M059J (cell line): ENCODE data around the gene PHYKPL. TPM values are rescaled to one million over a fixed set of nuclear protein-coding genes. Genes with fewer than 3 reads are reported as not detected.

Source experiments
- DNase-seq: peaks from one replicate; pipeline ENCODE4 v3.0.0-alpha.2; 2012; ENCODE audit warnings: low read depth
- total RNA-seq: library from RNA; depleted of rRNA; stranded (reverse); fragments of >200 nt; shearing (Covaris generic); gene quantifications from 2 replicates; pipeline ENCODE4 v1.2.3, GENCODE V29; 2014; rRNA removed

Gene PHYKPL
- total RNA-seq, 1 experiment from 2014 or later, result 7.8 TPM

DNA sequence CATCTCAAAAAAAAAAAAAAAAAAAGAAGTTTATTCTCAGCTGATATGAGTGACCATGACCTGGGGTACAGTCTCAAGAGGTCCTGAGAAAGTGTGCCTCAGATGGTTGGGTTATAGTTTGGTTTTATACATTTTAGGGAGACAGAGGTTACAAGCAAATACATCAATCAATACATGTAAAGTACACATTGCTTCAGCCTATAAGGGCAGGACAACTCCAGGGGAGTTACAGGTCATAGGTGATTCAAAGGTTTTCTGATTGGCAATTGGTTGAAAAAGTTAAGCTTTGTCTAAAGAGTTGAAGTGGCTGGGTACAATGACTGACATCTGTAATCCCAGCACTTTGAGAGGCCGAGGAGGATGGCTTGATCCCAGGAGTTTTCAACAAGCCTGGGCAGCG lies 43.2 kb downstream of the PHYKPL start:
- no peak for DNase-seq

DNA sequence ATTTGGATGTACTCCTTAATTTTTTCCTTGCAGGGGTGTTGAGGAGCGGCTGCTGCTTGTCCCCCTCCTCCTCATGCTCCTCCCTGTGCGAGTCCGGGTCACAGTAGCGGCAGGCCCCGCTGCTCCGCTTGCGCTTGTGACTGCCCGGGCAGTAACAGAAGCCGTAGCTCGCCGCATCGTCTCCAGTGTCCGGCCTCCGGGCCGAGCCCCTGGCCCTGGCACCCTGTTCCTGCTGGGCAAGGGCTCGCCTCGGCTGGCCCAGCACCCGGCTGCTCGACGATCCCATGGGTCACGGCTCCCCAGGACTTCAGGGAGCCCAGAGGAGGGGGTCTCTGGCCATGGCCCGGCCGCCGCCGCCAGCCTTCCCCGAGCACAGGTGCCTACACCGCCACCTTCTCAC lies 45.6 kb downstream of the PHYKPL start, which contains the start of gene GMCL2:
TSS of gene GMCL2 (minus strand) at position 358 of the 400 bp plus-strand sequence. CDS start at position 286, 72 bp downstream.
- no peak for DNase-seq

DNA sequence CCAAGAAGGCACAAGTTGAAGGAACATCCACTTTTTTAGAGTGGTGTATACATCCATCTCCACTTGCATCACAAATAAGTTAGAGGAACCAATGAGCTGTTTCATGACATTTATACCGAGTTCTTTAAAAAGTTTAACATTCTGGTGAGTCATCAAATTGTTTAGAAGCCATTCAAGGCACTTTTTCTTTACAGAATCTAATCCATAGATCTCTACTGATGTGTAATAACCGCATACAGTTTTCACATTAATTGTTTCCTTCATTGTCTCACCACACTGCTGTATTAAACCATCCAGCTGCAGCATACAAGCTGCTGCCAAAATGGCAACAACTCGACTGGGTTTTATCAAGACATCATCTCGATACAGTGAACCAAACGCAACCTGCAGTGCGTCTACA lies 46.2 kb downstream of the PHYKPL start:
- DNase-seq, result no peak

DNA sequence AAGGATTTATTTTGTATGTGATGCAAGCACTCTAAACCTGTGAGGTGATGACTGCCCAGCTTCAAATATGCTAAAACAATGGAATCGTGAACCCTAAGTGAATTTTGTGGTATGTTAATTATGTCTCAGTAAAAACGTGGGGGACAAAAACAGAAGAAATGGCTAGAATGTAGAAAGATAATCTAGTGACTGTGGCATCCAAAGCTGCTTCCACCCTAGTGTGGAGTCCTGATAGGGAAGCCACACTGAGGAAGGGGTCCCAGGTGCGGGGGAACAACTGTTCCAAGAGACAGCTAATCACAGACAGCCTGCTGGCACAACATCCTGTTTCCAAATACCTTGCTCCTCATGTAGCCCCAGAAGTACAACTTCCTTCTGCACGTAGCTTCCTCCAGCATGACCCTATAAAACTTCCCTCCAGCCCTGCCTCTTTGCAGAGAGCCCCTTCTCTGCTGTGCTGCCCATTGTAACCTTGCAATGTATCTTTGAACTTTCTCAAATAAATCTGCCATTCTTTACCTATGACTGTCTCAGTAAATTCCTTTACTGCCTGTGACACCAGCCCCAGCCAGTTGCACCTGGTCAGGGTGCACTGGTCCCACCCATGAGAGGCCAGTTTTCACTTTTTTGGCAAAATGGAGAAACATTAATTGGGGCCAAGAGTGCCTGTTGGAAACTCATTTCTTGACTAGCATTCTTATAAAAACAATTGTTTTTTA lies 50.3 kb downstream of the PHYKPL start:
- DNase-seq, result no peak

DNA sequence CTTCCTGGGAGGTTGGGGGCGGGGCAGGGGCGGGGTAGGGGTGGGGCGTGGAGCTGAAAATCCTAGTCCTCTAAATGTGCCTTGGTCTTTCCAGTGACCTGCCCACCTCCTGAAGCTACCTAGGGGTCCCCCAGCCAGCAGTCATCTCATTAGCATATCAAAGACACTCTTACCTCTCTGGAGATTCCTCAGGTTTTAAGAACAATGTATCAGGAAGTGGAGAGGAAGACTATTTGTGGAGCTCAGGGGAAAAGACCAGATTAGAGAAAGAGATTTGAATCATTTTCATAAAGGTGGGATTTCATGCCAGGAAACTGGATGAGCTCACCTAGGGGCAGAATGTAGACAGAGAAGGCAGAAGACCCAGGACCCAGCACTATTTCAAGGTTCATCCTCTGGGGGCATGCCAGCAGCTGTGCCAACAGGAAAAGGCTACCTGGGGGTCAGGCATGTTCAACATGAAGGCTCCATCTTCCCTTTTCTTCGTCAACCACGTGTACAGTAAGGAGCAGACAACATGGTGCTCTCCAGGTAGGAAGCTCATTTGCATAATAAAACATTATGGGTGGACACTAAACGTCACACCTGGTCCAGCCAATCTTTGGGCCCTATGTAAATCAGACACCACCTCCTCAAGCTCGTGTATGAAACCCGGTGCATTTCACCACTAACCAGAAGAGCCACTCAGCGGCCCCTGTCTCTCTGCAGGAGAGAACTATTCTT lies 52.3 kb downstream of the PHYKPL start:
- no peak for DNase-seq

DNA sequence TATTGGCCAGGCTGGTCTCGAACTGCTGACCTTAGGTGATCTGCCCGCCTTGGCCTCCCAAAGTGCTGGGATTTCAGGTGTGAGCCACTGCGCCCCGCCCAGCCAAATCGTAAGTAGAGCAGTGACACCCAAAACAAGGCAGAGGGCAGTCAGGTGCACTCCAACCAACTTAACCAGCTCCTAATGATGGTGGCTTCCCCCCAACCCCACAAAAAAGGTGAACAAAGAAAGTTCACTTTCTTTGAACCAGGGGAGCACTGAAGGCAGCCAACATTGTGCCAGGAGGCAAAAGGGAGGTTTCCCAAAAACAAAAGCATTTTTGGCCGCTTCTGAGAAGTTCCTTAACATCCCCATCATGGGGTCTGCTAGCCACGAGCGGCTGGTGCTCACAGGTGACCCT lies 55.0 kb downstream of the PHYKPL start:
- DNase-seq, result no peak

DNA sequence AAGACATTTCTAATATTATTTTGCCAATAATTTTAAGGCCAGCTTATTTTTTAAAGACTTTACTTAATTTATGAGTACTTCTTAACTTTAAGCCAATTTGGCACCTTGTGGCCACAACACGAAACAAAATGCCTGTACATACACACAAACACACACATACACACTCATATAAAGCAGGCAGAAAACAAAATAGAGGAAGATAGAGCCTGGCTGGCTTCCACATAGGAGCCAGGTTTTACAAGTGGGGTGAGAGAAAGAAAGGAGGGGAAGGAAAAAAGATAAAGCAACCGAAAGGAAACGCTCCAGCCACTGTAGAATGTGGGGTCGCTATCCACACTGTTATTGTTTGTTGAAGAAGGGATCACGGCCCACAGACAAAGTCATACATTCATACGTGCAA lies 55.8 kb downstream of the PHYKPL start:
- DNase-seq, result no peak

DNA sequence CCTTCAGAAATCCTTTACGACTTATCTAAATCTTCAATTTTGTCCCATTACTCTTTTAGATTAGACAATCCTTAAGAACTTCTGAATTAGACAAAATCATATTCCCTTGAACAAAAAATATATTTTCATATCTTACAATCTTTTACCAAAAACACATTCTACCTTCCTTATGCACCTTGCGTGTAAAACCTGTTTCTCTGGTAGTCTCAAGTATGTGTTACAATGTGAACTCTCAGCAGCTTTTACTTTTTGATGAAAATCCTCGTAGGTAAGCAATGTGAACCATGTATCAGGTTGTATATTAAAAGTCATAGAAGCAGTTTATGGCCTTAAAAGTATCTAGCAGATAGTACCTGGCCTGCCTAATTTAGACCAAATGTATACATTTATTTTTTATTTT lies 58.1 kb downstream of the PHYKPL start:
- no peak for DNase-seq

DNA sequence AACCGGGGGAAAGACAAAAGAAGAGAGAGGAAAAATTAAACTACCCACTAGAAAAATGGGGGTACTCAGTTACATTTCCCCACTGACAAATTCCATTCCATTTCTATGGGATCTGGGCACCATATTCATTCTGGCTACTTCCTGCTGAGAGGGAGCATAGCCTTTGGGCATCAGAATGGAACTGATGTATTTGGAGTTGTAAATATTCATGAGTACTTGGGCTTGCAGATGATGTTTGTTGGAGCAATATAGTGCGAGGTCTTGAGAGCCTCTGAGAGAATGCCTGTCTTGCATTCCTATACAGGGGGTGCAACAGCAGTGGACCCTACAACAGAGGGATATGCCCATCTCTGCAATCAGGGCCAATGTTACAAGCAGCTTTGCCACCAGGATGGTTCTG lies 62.1 kb downstream of the PHYKPL start:
- DNase-seq, result no peak

DNA sequence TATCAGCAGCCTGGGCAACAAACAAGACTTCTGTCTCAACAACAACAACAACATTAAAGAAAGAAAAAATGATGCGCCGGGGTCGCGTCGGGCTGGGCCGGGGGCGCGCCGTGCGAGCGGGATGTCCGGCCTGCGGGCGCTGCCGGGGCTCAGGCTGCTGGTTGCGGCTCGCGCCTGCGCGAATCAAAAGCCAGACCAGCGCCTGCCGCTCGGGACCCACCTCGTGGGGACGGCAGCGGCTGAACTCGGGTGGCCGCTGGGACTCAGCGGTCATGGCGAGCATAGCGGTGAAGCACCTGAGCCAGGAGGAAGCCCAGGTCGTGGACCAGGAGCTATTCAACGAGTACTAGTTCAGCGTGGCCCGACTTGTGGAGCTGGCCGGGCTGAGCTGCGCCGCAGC lies 67.0 kb downstream of the PHYKPL start:
- no peak for DNase-seq

DNA sequence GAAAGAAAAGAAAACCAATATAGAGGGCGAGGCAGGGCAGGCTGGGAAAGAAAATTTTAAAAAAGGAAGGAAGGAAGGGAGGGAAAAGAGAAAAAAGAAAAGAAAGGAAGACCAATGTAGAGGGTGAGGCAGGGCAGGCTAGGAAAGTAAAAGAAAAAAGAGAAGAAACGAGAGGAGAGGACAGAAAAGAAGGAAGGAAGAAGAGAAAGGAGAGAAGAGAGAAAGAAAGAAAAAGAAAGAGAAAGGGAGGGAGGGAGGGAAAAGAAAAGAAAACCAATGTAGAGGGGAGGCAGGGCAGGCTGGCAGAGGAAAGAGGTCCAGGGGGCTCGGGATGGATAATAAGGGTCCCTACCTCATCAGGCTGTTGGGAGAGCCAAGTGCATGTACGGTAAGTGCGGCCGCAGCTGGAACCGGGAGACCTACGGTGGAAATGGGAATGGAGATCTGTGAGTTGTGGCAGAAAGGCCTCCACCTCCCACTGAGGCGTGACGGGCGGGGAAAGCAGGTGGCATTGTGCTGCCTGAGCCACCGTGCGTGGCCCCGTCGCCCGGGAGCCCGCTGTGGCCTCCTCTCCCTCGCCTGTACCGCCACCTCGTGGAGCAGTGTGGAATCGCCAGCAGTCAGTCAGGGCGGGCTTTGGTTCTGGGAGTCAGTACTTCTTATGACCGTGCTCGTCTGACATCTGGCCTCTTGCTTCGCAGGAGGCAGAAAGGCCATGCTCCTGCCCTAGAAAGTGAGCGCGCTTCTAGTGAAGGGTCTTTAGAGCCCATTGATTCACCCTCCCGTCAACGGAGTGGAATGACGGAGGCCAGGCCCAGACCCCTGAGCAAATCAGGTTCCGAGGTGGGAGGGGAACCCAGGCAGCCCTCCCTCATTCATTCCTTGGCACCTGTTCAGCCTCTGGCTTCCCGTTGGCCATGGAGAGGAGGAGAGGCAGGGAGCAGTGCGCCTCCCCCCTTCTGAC lies 68.5 kb downstream of the PHYKPL start:
- peak; percentile 68 for DNase-seq

DNA sequence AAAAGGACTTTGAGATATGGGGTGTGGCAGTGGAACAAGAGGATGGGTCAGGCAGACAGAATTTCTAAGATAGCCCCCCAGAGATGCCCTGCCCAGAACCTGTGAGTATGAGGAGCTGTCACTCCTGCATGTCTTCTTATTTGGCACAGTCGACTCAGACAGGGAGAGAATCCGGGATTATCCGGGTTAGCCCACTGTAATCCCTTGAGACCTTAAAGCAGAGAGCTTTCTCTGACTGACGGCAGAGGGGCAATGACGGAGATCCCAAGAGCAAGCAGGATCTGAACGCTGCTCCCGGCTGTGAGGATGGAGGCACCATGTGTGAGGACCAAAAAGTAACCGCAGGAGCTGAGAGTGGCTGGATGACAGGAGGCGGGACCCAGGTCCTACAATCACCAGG lies 70.1 kb downstream of the PHYKPL start:
- no peak for DNase-seq

DNA sequence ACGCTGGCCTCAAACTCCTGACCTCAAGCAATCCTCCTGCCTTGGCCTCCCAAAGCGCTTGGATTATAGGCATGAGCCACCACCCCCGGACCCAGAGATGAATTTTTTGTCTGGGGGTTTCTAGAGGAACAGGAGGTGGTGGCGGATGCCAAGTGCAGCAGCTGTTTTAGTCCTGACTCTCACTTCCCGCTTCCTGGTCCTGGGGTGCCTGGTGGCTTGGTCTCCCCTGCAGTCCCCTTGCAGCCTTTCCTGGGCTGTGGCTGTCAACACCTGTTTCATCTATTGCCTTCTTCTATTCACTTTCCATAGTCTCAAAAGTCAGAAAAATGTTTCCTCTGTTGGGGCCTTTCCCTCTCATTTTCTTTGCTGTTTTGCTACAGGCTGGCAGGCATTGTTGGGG lies 72.4 kb downstream of the PHYKPL start:
- no peak for DNase-seq

Other genes starting within 250 kb of the PHYKPL start
- gene PROP1, start 236.6 kb downstream of the PHYKPL start, total RNA-seq, result not detected in 2 replicates
- 0.05 TPM in 1 of 2 replicates, not detected in the other for gene N4BP3, start 119.3 kb downstream of the PHYKPL start, total RNA-seq
- gene RMND5B, start 101.8 kb downstream of the PHYKPL start, total RNA-seq, result 15.8 and 17.6 TPM in 2 replicates
- 188 and 233 TPM in 2 replicates for gene NHP2, start 78.9 kb downstream of the PHYKPL start, total RNA-seq
- not detected in 2 replicates for gene GMCL2, start 45.4 kb downstream of the PHYKPL start, total RNA-seq
- 85.0 and 137 TPM in 2 replicates for gene HNRNPAB, start 28.3 kb downstream of the PHYKPL start, total RNA-seq